Cardiac fibroblast (primary cell): ENCODE data around the gene PXDN.

Experiments
- DNase-seq, 2 donors: peaks; one replicate each; pipeline versions ENCODE4 v3.0.0 to v3.0.0-alpha.2; 2010; ENCODE audit warnings: low read depth in 2 of 2
- H3K4me3 ChIP-seq, 2 donors: replicated peaks in 1 of 2; 1 replicate in 1 of 2; 2 replicates in 1 of 2; pipeline ENCODE4 v1.5.1; 2011; ENCODE audit warnings: low read depth in 2 of 2, low read length in 2 of 2, mild to moderate bottlenecking in 2 of 2, moderate library complexity in 1 of 2
- TF ChIP-seq, protein P1 (sequence below): IDR thresholded peaks from one replicate; pipeline ENCODE4 v1.5.1; 2011; ENCODE audit warnings: low read depth, mild to moderate bottlenecking, low read length, inconsistent platforms

Gene PXDN

DNA sequence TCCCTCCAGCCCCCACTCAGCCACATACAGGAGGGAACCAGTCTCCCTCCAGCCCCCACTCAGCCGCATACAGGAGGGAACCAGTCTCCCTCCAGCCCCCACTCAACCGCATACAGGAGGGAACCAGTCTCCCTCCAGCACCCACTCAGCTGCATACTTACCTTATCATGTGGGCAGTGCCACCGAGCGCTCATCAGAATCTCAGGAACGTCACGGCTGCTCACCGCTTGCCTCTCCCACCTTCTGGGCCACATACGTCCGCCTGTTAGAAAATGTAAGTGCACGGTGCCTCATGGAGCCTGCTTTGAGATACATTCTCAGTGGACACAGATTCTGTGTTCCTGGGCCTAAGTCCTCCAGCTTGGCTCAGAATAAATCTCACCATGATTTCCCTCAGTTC, 124.8 kb downstream of the PXDN start:
- TF ChIP-seq, protein P1, sequence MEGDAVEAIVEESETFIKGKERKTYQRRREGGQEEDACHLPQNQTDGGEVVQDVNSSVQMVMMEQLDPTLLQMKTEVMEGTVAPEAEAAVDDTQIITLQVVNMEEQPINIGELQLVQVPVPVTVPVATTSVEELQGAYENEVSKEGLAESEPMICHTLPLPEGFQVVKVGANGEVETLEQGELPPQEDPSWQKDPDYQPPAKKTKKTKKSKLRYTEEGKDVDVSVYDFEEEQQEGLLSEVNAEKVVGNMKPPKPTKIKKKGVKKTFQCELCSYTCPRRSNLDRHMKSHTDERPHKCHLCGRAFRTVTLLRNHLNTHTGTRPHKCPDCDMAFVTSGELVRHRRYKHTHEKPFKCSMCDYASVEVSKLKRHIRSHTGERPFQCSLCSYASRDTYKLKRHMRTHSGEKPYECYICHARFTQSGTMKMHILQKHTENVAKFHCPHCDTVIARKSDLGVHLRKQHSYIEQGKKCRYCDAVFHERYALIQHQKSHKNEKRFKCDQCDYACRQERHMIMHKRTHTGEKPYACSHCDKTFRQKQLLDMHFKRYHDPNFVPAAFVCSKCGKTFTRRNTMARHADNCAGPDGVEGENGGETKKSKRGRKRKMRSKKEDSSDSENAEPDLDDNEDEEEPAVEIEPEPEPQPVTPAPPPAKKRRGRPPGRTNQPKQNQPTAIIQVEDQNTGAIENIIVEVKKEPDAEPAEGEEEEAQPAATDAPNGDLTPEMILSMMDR, result no peak
- H3K4me3 ChIP-seq, result no peak overlapping the region
- DNase-seq, result no peak

- TF ChIP-seq, protein P1, result no peak
- no peak for DNase-seq
- no peak overlapping the region for H3K4me3 ChIP-seq
These were observed 125.3 kb downstream of the PXDN start for GRCh38 chr2:1618974-1619373.

DNA sequence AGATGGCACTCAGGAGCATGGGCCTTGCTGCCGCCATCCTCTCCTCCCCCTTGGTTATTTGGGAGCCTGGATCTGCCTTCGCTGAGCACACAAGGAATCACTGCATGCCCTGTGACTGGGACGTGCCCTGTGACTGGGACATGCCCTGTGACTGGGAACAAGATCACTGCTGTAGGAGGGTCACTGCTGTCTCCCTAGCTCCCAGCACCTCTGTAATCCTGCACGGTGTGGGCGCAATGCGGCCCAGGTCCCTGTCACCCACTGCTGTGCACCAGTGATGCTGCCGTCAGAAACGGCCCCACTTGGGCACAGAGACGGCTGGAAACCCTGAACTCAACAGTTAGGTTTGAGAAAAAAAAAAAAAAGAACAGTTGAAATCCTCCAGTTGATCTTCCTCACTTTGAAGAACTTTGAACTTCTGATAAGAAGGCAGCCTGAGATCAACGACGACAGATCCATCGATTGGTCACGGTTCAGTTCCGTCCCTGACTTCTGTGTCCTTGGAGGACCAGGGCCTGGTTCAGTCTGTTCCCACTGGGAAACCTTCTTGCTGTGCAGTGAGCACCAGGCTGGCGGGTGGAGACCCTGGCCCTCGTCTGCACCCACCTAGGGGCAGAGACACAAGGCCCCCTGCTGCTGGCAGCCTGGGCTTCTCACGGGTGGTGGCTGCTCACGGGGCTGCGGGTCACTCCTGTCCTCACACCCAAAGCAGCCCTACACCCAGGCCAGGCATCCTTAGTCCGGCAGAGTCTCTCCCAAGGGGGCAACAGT, 125.9 kb downstream of the PXDN start:
- TF ChIP-seq, protein P1, result no peak
- H3K4me3 ChIP-seq, result no peak overlapping the region
- DNase-seq, result no peak

GRCh38 chr2:1617425-1618021, 126.8 kb downstream of the PXDN start:
- TF ChIP-seq, protein P1, result no peak
- no peak for DNase-seq
- H3K4me3 ChIP-seq, result no peak overlapping the region

DNA sequence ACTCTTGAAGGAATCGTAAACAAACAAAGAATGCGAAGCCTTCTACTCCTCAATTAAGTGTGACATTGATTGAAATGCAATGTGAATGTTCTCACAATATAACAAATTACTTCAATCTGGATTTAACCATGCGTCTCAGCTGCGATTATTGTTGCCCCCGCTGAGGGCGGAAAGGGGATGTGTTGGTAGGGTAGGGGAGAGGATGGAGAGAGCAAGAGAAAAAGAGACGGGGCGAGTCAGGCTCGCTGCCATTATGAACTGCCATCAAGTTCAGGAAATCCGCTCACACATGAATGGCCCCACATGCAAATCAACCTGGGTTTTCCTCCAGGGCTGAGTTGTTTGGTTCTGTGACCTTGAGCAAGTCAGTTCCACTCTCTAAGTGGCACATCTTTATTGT, 129.8 kb downstream of the PXDN start:
- no peak overlapping the region for H3K4me3 ChIP-seq
- no peak for DNase-seq
- TF ChIP-seq, protein P1, result no peak

DNA sequence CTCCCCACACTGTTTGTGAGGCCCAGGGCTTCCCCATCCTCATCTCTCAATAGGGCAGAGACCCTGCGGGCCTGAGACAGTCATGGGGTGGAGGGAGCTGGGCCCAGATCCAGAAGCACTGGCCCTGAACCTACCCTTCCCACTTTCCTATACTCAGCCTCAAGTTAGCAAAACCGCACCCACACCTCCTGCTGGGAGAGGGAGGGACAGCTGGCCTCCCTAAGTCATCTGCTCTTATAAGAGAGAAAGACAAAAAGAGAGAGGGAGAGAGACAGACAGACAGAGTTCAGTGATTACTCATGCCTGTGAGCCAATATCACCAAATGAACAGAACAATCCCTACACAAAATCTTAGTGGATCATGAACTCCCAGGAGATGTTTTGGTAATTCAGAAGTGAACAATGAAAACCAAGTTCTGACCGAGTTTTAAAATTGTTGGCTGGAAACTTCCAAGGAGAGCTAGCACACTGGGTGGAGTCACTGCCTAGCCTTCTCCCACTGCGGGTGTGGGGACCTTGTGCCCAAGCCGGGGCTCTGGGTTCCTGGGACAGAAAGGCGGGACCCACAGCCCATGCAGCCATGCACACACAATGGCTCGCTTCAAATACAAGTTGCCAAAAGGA, 130.5 kb downstream of the PXDN start:
- no peak overlapping the region for H3K4me3 ChIP-seq
- peak; percentile 53 to 95 for DNase-seq
- TF ChIP-seq, protein P1, result peak; percentile 39
